GM12865 (cell line): ENCODE results near the gene OSGIN1.
"Not testable (repeated sequence)": the region's sequence is repeated elsewhere in the genome, so short reads cannot be mapped to it uniquely, and the experiment has no call there.

Experiments used
- DNase-seq: peaks from one replicate; pipeline ENCODE4 v3.0.0; 2010; ENCODE audit warnings: low read depth
- H3K4me3 ChIP-seq: 2 replicates; pipeline ENCODE4 v1.5.1; 2011; ENCODE audit warnings: mild to moderate bottlenecking, low read depth, low read length, control low read depth
- TF ChIP-seq, protein P1 (sequence below): IDR thresholded peaks from 2 replicates; pipeline ENCODE4 v1.5.1; 2011; ENCODE audit warnings: low read length, control low read depth, low read depth, inconsistent platforms; ENCODE audit not compliant: insufficient read depth; ENCODE audit errors: missing control alignments

Gene OSGIN1

DNA sequence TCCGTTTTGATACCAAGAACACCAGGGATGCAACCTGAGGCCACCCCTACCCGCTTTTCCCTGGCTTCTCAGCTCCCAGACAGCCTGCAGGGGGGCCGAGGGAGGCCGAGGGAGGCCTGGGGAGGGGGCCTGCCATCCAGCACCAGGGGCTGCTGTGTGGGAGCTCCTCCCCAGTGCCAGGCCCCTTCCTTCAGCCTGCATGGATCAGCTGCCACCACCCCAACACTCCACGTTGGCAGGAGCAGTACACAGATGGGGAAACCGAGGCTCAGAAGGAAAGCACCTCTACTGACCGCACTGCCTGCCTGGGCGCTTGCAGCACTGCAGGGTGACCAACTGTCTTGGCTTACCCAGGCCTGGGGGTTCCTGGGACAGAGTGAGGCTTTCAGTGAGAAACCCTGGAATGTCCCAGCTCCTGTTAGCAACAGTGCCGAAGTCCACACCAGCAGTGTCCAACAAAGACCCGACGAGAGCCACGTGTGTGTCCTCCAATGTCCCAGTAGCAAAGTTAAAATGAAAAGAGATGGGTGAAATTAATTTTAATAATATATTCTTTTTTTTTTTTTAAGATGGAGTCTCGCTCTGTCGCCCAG, 5.3 kb upstream of the OSGIN1 start:
- H3K4me3 ChIP-seq = no peak overlapping the region
- TF ChIP-seq, protein P1, sequence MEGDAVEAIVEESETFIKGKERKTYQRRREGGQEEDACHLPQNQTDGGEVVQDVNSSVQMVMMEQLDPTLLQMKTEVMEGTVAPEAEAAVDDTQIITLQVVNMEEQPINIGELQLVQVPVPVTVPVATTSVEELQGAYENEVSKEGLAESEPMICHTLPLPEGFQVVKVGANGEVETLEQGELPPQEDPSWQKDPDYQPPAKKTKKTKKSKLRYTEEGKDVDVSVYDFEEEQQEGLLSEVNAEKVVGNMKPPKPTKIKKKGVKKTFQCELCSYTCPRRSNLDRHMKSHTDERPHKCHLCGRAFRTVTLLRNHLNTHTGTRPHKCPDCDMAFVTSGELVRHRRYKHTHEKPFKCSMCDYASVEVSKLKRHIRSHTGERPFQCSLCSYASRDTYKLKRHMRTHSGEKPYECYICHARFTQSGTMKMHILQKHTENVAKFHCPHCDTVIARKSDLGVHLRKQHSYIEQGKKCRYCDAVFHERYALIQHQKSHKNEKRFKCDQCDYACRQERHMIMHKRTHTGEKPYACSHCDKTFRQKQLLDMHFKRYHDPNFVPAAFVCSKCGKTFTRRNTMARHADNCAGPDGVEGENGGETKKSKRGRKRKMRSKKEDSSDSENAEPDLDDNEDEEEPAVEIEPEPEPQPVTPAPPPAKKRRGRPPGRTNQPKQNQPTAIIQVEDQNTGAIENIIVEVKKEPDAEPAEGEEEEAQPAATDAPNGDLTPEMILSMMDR = no peak
- no peak for DNase-seq

DNA sequence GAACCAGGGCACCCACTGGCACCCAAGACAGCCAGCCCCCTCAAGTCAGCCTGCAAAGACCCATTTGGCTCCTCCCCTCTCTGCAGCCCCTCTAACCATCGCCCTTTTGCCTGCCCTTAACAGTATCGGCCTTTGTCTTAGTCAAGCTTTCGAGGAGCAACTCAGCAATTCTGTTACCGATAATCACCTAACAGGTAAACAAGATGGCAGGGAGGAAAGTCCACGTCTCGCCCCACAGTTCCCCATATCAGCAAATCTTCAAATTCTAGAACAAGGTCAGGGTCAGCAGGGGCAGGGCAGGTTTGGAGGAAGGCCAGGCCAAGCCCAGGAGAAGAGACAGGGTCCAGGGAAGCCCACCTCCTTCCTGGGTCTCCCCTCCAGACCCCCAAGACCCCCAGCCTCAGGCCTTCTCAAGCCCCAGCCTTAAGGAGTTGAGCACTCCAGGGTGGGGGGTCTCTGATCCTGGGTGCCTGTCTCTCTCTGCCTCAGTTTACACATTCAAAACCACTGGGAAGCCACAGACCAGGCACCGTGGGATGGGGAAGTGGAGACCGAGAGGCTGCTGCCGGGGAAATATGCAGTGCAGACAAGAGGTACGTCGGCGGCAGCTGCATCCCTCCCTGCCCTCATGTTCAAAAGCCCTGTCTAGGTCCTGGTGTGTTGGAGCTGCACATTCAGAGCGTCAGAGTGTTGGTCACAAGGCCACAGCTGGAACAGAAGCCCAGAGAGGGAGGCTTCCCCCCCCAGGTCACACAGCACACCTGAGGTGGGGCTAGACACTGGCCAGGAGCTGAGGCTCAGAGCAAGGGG, 3.9 kb upstream of the OSGIN1 start:
- H3K4me3 ChIP-seq = no peak overlapping the region
- TF ChIP-seq, protein P1 = no peak
- DNase-seq = no peak

DNA sequence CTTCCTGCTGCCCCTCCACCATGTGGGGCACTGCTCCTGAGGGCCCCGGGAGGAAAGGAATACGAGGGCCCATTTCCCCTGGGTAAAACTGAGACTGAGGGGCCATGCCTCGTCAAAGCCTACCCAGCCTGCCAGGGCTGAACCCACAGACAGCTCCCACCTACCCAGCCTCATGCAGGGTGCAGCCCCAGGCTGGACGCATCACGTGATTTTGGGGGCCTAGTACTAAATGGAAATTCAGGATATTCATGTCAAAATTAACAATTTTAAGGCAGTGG, 3.4 kb upstream of the OSGIN1 start:
- no peak overlapping the region for H3K4me3 ChIP-seq
- DNase-seq = no peak
- TF ChIP-seq, protein P1 = no peak

DNA sequence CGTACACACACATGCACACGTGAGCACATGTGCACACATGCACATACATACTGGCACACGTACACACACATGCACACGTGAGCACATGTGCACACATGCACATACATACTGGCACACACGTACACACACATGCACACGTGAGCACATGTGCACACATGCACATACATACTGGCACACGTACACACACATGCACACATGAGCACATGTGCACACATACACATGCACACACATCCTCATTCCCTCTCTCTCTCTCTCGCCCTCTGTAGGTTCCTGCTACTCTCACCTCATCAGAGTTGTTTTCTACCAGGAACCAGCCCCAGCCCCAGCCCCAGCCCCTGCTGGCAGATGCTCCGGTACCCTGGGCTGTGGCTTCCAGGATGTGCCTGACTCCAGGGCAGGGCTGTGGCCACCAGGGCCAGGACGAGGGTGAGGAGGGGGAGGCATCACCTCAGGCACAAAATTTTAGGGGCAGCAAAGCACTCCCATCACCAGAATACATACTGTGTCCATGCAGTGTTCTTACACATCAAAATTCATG, 2.1 kb upstream of the OSGIN1 start:
- not testable (repeated sequence) for H3K4me3 ChIP-seq, DNase-seq

DNA sequence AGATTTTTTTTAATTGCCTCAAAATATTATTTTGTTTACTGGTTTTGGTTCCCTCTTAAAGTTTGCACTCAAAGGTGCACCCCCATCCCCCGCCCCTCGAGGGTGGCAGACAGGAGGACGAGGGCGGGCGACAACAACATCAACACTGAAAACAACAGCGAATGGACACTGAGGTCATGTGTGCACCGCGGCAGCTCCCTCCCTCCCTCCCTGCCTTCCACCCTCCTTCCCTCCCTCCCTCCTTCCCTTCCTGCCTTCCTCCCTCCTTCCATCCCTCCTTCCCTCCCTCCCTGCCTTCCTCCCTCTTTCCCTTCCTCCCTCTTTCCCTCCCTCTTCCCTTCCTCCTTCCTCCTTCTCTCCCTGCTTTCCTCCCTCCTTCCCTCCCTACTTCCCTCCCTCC, 1.5 kb upstream of the OSGIN1 start:
- no peak overlapping the region for H3K4me3 ChIP-seq
- TF ChIP-seq, protein P1 = no peak
- no peak for DNase-seq

DNA sequence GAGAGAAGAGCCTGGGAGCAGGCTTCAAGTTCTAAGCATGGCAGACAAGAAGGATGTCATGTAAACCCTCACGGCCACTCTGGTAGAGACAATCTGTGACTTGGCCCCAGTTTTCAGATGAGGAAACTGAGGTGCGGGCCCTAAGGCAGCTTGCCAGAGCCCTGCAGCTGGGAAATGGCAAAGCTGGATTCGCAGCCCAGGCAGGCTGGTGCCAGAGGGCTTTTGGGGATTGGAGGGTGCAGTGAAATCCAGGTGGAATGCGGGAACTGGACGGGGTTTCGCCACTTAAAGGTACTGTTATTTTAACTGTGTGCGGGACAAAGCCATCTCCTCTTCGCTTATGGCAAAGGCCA, 477 bp upstream of the OSGIN1 start:
- DNase-seq = no peak
- H3K4me3 ChIP-seq = no peak overlapping the region
- TF ChIP-seq, protein P1 = no peak

DNA sequence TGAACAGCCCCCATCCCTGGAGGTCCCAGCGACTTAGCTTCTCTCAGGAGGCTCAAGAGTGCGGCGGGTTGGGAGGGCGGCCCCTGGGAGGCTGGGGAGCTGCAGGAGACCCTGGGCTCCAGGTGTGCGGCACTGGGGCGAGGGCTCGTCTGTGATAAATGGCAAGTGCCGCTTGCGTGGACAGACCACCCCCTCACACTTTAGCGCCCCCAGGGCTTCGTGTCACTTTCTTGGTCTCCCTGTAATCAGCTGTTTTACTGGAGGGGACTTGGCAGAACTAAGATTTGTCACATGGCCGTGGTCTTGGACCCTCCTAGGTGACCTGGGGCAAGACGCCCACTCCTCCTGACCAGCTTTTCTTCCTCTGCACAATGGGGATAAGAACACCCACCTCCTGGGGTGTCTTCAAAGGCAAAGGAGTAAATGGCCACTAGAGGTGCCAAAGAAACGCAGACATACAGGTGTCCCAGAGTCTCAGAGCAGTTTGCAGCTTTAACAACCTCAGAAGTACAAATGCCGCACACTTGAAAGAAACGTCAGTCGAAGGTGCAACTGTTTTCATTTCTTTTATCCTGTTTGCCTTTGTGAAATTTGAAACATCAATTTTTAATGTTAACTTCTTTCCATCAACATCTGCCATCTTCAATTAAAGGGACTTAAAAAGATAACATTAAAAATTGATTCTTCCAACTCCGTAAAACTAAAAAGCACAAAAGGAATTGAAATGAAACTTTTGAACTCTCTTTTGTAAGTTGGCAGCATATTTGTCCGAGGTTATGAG, 946 bp downstream of the OSGIN1 start:
- no peak overlapping the region for H3K4me3 ChIP-seq
- DNase-seq = peak; percentile 32
- TF ChIP-seq, protein P1 = peak; percentile 29
